ENCODE measurements around the gene GSTT2.

DNA sequence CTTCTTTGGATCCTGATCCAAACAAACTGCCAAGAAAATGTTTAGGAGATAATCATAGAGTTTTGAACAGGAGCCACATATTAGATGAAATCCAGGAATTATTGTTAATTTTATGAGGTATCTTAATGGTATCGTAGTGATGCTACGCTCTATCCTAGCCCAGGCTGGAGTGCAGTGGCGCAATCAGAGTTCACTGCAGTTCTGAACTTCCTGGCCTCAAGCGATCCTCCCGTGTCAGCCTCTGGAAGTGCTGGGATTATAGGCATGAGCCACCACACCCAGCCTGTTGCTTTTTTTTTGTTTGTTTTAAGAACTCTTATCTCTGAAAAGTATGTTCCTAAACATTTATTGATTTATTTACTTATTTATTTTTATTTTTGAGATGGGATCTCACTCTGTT, 22.9 kb downstream of the GSTT2 start:
- TF ChIP-seq EZH2phosphoT487 (IDR thresholded peaks at IDR 0.05; ENCODE audit: unreplicated experiment) (no peak), JUNB (IDR thresholded peaks at IDR 0.05; ENCODE audit: unreplicated experiment) (no peak), EZH2 (IDR thresholded peaks at IDR 0.05; ENCODE audit: low read depth, unreplicated experiment) (no peak), ZNF114 (CRISPR knock-in tag; IDR thresholded peaks at IDR 0.05) (no peak), POLR2AphosphoS5 (IDR thresholded peaks at IDR 0.05; ENCODE audit: low read depth) (no peak), CREB1 (CRISPR knock-in tag; IDR thresholded peaks at IDR 0.05; ENCODE audit: low read depth) (no peak), ZNF331 (CRISPR knock-in tag; IDR thresholded peaks at IDR 0.05; ENCODE audit: low read depth) (no peak), STAT1 (IDR thresholded peaks at IDR 0.05; ENCODE audit: unreplicated experiment) (no peak)
- TF ChIP-seq, protein P1, sequence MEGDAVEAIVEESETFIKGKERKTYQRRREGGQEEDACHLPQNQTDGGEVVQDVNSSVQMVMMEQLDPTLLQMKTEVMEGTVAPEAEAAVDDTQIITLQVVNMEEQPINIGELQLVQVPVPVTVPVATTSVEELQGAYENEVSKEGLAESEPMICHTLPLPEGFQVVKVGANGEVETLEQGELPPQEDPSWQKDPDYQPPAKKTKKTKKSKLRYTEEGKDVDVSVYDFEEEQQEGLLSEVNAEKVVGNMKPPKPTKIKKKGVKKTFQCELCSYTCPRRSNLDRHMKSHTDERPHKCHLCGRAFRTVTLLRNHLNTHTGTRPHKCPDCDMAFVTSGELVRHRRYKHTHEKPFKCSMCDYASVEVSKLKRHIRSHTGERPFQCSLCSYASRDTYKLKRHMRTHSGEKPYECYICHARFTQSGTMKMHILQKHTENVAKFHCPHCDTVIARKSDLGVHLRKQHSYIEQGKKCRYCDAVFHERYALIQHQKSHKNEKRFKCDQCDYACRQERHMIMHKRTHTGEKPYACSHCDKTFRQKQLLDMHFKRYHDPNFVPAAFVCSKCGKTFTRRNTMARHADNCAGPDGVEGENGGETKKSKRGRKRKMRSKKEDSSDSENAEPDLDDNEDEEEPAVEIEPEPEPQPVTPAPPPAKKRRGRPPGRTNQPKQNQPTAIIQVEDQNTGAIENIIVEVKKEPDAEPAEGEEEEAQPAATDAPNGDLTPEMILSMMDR (conservative IDR thresholded peaks at IDR 0.05; ENCODE audit: low read depth in 2 of 2): no peak
- TF ChIP-seq, protein P2, sequence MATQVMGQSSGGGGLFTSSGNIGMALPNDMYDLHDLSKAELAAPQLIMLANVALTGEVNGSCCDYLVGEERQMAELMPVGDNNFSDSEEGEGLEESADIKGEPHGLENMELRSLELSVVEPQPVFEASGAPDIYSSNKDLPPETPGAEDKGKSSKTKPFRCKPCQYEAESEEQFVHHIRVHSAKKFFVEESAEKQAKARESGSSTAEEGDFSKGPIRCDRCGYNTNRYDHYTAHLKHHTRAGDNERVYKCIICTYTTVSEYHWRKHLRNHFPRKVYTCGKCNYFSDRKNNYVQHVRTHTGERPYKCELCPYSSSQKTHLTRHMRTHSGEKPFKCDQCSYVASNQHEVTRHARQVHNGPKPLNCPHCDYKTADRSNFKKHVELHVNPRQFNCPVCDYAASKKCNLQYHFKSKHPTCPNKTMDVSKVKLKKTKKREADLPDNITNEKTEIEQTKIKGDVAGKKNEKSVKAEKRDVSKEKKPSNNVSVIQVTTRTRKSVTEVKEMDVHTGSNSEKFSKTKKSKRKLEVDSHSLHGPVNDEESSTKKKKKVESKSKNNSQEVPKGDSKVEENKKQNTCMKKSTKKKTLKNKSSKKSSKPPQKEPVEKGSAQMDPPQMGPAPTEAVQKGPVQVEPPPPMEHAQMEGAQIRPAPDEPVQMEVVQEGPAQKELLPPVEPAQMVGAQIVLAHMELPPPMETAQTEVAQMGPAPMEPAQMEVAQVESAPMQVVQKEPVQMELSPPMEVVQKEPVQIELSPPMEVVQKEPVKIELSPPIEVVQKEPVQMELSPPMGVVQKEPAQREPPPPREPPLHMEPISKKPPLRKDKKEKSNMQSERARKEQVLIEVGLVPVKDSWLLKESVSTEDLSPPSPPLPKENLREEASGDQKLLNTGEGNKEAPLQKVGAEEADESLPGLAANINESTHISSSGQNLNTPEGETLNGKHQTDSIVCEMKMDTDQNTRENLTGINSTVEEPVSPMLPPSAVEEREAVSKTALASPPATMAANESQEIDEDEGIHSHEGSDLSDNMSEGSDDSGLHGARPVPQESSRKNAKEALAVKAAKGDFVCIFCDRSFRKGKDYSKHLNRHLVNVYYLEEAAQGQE (IDR thresholded peaks at IDR 0.05; ENCODE audit: unreplicated experiment): no peak
- TF ChIP-seq, protein P3, sequence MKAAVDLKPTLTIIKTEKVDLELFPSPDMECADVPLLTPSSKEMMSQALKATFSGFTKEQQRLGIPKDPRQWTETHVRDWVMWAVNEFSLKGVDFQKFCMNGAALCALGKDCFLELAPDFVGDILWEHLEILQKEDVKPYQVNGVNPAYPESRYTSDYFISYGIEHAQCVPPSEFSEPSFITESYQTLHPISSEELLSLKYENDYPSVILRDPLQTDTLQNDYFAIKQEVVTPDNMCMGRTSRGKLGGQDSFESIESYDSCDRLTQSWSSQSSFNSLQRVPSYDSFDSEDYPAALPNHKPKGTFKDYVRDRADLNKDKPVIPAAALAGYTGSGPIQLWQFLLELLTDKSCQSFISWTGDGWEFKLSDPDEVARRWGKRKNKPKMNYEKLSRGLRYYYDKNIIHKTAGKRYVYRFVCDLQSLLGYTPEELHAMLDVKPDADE (IDR thresholded peaks at IDR 0.05): no peak

Measured in GM23338 (cell line).